Spleen (tissue), 7 donors: ENCODE measurements around the gene RAB44.

Experiments
- CTCF ChIP-seq, 11 experiments: fragments of 200-600 bp in 7 of 11; fragments of 450-650 bp in 4 of 11; sonication (generic) in 4 of 11; IDR thresholded peaks in 8 of 11; conservative IDR thresholded peaks in 3 of 11; 1 replicate in 7 of 11; 2 replicates in 4 of 11; pipeline versions ENCODE4 v1.4.0 to v1.8.0; 2016 to 2021; ENCODE audit warnings: antibody characterized with exemption in 11 of 11, inconsistent platforms in 4 of 11, mild to moderate bottlenecking in 1 of 11
- POLR2A ChIP-seq, 3 donors: fragments of 450-650 bp; IDR thresholded peaks; one replicate each; pipeline ENCODE4 v1.5.1; 2017; ENCODE audit warnings: antibody characterized with exemption in 3 of 3, mild to moderate bottlenecking in 1 of 3
- POLR2AphosphoS5 ChIP-seq, 3 donors: sonication (generic); formaldehyde crosslinking; IDR thresholded peaks; one replicate each; pipeline ENCODE4 v1.5.1; 2017; ENCODE audit warnings: antibody characterized with exemption in 3 of 3
- donor health status: DM: no; HTN: no; CAD: no; lungs with moderate emphysema.
- donor health status: DM: no; HTN: no; CAD: no.
- donor health status: DM: no; HTN: no; CAD: no.

- TF ChIP-seq CTCF (IDR thresholded peaks at IDR 0.05 in 8 of 11, conservative IDR thresholded peaks at IDR 0.05 in 3 of 11) (no peak), POLR2AphosphoS5 (IDR thresholded peaks at IDR 0.05) (no peak), POLR2A (IDR thresholded peaks at IDR 0.05) (no peak)
Measured at GRCh38 chr6:36744304-36744673, 46.7 kb downstream of the RAB44 start.
